ENCODE measurements around the gene AMY1A.
"Not testable (repeated sequence)": the region's sequence is repeated elsewhere in the genome, so short reads cannot be mapped to it uniquely, and the experiment has no call there.

The AMY1A gene

DNA sequence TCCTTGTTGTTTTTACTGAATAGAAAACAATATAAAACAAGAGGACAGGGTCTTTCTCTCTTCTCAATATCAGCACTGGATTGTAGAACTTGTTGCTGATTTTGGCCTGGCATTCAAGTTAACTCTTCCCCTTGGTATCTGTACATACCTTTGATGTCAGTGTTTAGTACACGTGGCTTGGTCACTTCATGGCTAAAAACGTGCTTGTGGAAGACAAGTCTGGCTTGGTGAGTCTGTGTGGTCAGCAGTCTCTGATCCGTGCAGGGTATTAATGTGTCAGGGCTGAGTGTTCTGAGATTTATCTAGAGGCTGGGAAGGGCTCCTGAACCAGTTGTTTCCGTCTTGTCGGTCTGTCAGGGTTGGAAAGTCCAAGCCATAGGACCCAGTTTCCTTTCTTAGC lies at the start of gene AMY1A:
TSS of gene AMY1A (plus strand) at position 301 of the 400 bp plus-strand sequence. CDS start 571 bp downstream, outside the sequence.
- not testable (repeated sequence) for DNase-seq

- no peak for DNase-seq
Observed at GRCh38 chr1:103616362-103616761, 39.2 kb upstream of the AMY1A start.

GRCh38 chr1:103616994-103617477 lies 38.5 kb upstream of the AMY1A start, which contains the start of gene AMY2A:
Gene AMY2A (plus strand): TSS chr1:103617427. CDS start chr1:103617441, 14 bp downstream.
- not testable (repeated sequence) for DNase-seq

- DNase-seq = not testable (repeated sequence)
Observed at GRCh38 chr1:103627436-103627835, 28.1 kb upstream of the AMY1A start.

DNA sequence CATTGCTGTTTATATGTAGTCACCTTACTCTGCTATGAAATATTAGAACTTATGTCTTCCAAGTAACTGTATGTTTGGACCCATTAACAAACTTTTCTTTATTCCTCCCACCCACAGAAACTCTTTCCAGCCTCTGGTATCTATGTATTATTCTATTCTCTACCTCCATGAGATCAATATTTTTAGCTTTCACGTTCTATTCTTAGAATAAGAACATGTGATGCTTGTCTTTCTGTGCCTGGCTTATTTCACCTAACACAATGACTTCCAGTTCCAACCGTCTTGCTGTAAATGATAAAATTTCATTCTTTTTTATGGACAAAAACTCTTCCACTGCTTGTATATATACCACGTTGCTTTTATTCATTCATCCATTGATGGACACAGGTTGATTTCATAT lies 14.4 kb upstream of the AMY1A start:
- not testable (repeated sequence) for DNase-seq

GRCh38 chr1:103643908-103644307 lies 11.7 kb upstream of the AMY1A start:
- DNase-seq = not testable (repeated sequence)

- not testable (repeated sequence) for DNase-seq
Observed at GRCh38 chr1:103650305-103650704, 5.3 kb upstream of the AMY1A start.

GRCh38 chr1:103650889-103651288 lies 4.7 kb upstream of the AMY1A start:
- DNase-seq = not testable (repeated sequence)

DNA sequence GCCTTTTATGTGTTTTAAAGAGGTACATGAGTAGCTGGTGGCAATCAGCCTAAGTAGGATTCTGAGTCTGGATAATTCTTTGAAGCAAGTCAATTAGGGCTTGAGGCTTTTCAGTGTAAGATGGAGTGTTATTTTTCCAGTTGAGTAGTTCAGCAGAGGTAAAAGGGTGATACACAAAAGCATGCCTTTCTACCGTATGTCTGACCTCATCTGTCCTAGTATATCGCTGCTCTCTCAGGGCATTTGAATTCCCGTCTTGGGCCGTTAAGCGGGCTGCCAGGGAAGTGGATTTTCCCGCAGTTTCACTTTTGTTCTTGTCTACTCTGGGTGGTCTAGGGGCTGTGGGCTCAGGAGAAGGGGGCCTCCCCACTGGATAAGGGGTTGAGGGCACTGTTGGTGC lies 1.4 kb upstream of the AMY1A start:
- DNase-seq = not testable (repeated sequence)

DNA sequence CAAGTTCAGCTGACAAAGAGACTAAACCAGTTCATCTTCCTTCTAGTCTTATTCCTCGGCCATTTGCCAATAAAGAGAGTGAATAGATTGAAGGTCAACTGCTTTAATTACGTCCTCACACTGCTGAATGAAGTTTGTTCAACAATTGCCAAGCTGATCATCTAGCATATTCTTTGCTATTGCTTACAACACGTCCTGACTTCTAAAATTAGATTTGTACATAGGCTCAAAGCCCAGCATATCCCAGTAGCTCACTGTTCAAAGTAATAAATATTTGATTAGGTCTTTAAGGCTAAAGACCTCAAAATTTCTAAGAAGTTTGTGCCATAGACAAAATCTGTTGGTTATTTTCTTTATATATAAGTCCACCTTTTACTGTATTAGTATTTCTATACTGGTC lies 20.8 kb downstream of the AMY1A start:
- DNase-seq = not testable (repeated sequence)

GRCh38 chr1:103696110-103696509 lies 40.5 kb downstream of the AMY1A start, which contains the start of gene AMY1B:
Gene AMY1B (minus strand): TSS chr1:103696210. CDS start chr1:103695639, 571 bp downstream.
- DNase-seq = not testable (repeated sequence)

DNA sequence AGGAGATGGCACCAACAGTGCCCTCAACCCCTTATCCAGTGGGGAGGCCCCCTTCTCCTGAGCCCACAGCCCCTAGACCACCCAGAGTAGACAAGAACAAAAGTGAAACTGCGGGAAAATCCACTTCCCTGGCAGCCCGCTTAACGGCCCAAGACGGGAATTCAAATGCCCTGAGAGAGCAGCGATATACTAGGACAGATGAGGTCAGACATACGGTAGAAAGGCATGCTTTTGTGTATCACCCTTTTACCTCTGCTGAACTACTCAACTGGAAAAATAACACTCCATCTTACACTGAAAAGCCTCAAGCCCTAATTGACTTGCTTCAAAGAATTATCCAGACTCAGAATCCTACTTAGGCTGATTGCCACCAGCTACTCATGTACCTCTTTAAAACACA lies 41.9 kb downstream of the AMY1A start:
- not testable (repeated sequence) for DNase-seq

DNA sequence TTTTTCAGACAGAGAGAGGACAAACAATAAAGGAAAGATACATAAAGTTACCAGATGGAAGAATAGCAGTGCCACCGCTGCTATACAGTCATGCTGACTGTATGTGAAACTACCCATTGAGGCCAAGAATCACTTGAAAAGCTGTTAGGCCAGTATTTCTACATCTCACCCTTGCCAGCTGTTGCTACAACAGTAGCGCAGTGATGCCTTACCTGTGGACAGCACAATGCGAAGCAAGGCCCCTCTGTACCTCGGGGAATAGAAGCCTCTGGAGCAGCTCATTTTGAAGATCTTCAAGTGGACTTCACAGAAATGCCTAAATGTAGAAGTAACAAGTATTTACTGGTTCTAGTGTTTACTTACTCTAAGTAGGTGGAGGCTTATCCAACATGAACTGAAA lies 45.1 kb downstream of the AMY1A start:
- DNase-seq = not testable (repeated sequence)

GRCh38 chr1:103701256-103701655 lies 45.7 kb downstream of the AMY1A start:
- not testable (repeated sequence) for DNase-seq

- DNase-seq = not testable (repeated sequence)
Observed at GRCh38 chr1:103707670-103708069, 52.1 kb downstream of the AMY1A start.

GRCh38 chr1:103710381-103710780 lies 54.8 kb downstream of the AMY1A start:
- DNase-seq = not testable (repeated sequence)
